ENCODE data around the gene RASSF8.

Gene RASSF8

GRCh38 chr12:26113181-26113654 lies 154.7 kb downstream of the RASSF8 start:
- FAIRE-seq, result no peak

GRCh38 chr12:26113853-26114719 lies 155.6 kb downstream of the RASSF8 start:
- FAIRE-seq, result no peak

GRCh38 chr12:26114720-26115401 lies 156.4 kb downstream of the RASSF8 start:
- no peak for FAIRE-seq

GRCh38 chr12:26116829-26117715 lies 158.6 kb downstream of the RASSF8 start:
- no peak for FAIRE-seq

- no peak for FAIRE-seq
Observed at GRCh38 chr12:26118308-26118707, 159.8 kb downstream of the RASSF8 start.

GRCh38 chr12:26119391-26119989 lies 161.0 kb downstream of the RASSF8 start:
- no peak for FAIRE-seq

GRCh38 chr12:26120561-26121274 lies 162.2 kb downstream of the RASSF8 start:
- no peak for FAIRE-seq

GRCh38 chr12:26121323-26122060 lies 163.0 kb downstream of the RASSF8 start:
- no peak for FAIRE-seq

- FAIRE-seq, result no peak
Observed at GRCh38 chr12:26122061-26122680, 163.7 kb downstream of the RASSF8 start.

GRCh38 chr12:26122681-26123481 lies 164.4 kb downstream of the RASSF8 start:
- no peak for FAIRE-seq

GRCh38 chr12:26123482-26123980 lies 165.0 kb downstream of the RASSF8 start:
- FAIRE-seq, result no peak

- no peak for FAIRE-seq
Observed at GRCh38 chr12:26124446-26125399, 166.2 kb downstream of the RASSF8 start, which contains the start of gene BHLHE41. Gene BHLHE41, minus strand, starts transcription at chr12:26125037. Its CDS starts 258 bp downstream, at chr12:26124779.

GRCh38 chr12:26125400-26126339 lies 167.2 kb downstream of the RASSF8 start:
- FAIRE-seq, result no peak

GRCh38 chr12:26126340-26127284 lies 168.1 kb downstream of the RASSF8 start:
- FAIRE-seq, result no peak

- no peak for FAIRE-seq
Observed at GRCh38 chr12:26127404-26127803, 168.9 kb downstream of the RASSF8 start.

- no peak for FAIRE-seq
Observed at GRCh38 chr12:26128168-26128567, 169.7 kb downstream of the RASSF8 start.

Measured in colon (tissue), 2 donors.